KOPT-K1 (cell line): ENCODE data around the gene HMGN1.

Experiments used
- H3K27ac ChIP-seq: fragments of 200-600 bp; sonication (generic); 2 replicates; pipeline ENCODE4 v1.5.1; 2016; ENCODE audit warnings: antibody characterized with exemption, mild to moderate bottlenecking, low read depth, low read length; ENCODE audit not compliant: poor library complexity, severe bottlenecking
- H3K36me3 ChIP-seq: fragments of 200-600 bp; sonication (generic); 2 replicates; pipeline ENCODE4 v1.5.1; 2017; ENCODE audit warnings: antibody characterized with exemption, mild to moderate bottlenecking, low read length, moderate library complexity; ENCODE audit not compliant: insufficient read depth
- H3K9me3 ChIP-seq: fragments of 200-600 bp; sonication (generic); 2 replicates; pipeline ENCODE4 v1.5.1; 2017; ENCODE audit warnings: antibody characterized with exemption, low read length, mild to moderate bottlenecking; ENCODE audit not compliant: insufficient read depth, poor library complexity, severe bottlenecking

HMGN1 gene

GRCh38 chr21:39326607-39327307, 22.1 kb downstream of the HMGN1 start:
- H3K9me3 ChIP-seq: no peaks in the 10 kb centered on the region

GRCh38 chr21:39325458-39325857, 23.4 kb downstream of the HMGN1 start:
- Histone ChIP-seq H3K9me3 (no peaks in the 10 kb centered on the region), H3K36me3 (no peaks in the 10 kb centered on the region), H3K27ac (no peak overlapping the region)

More at GRCh38 chr21:39326607-39327307, 22.1 kb downstream of the HMGN1 start:
- no peaks in the 10 kb centered on the region for H3K36me3 ChIP-seq
- no peak overlapping the region for H3K27ac ChIP-seq

GRCh38 chr21:39321424-39321823, 27.5 kb downstream of the HMGN1 start:
- H3K36me3 ChIP-seq: no peaks in the 10 kb centered on the region
- no peaks in the 10 kb centered on the region for H3K9me3 ChIP-seq
- no peak overlapping the region for H3K27ac ChIP-seq

- no peak overlapping the region for H3K27ac ChIP-seq
- no peaks in the 10 kb centered on the region for H3K36me3 ChIP-seq
- H3K9me3 ChIP-seq: no peaks in the 10 kb centered on the region
Measured at GRCh38 chr21:39319814-39320332, 29.0 kb downstream of the HMGN1 start.

GRCh38 chr21:39319251-39319756, 29.6 kb downstream of the HMGN1 start:
- Histone ChIP-seq H3K27ac (no peak overlapping the region), H3K9me3 (no peaks in the 10 kb centered on the region)

GRCh38 chr21:39318091-39318959, 30.6 kb downstream of the HMGN1 start:
- no peak overlapping the region for H3K27ac ChIP-seq
- no peaks in the 10 kb centered on the region for H3K9me3 ChIP-seq
- no peaks in the 10 kb centered on the region for H3K36me3 ChIP-seq

More at GRCh38 chr21:39319251-39319756, 29.6 kb downstream of the HMGN1 start:
- H3K36me3 ChIP-seq: no peaks in the 10 kb centered on the region

GRCh38 chr21:39317134-39318090, 31.5 kb downstream of the HMGN1 start:
- Histone ChIP-seq H3K9me3 (no peaks in the 10 kb centered on the region), H3K27ac (no peak overlapping the region)

GRCh38 chr21:39316729-39317128, 32.2 kb downstream of the HMGN1 start:
- Histone ChIP-seq H3K9me3 (no peaks in the 10 kb centered on the region), H3K36me3 (peaks cover under 1% of the 10 kb centered on the region; the same call in 1 of the 2 replicates), H3K27ac (no peak overlapping the region)

More at GRCh38 chr21:39317134-39318090, 31.5 kb downstream of the HMGN1 start:
- no peaks in the 10 kb centered on the region for H3K36me3 ChIP-seq

GRCh38 chr21:39315603-39316445, 33.1 kb downstream of the HMGN1 start:
- Histone ChIP-seq H3K27ac (no peak overlapping the region), H3K9me3 (no peaks in the 10 kb centered on the region), H3K36me3 (peaks cover 9% of the 10 kb centered on the region)

- Histone ChIP-seq H3K36me3 (peaks cover 23% of the 10 kb centered on the region), H3K9me3 (no peaks in the 10 kb centered on the region), H3K27ac (peak overlapping the region; percentile 96)
Measured at GRCh38 chr21:39314143-39315027, 34.5 kb downstream of the HMGN1 start.

- Histone ChIP-seq H3K27ac (peak within 1 kb of the TSS; percentile 96), H3K9me3 (no peaks in the 10 kb centered on the region), H3K36me3 (peaks cover 30% of the 10 kb centered on the region)
Measured at GRCh38 chr21:39313571-39314142, 35.2 kb downstream of the HMGN1 start, which contains the start of gene BRWD1. Gene BRWD1, minus strand, starts transcription at chr21:39313632. Its CDS starts 141 bp downstream, at chr21:39313491.

- peak overlapping the region; percentile 96 for H3K27ac ChIP-seq
- H3K36me3 ChIP-seq: peaks cover 35% of the 10 kb centered on the region
- H3K9me3 ChIP-seq: no peaks in the 10 kb centered on the region
Measured at GRCh38 chr21:39313042-39313570, 35.8 kb downstream of the HMGN1 start.
